BLaER1 treated with 17β-estradiol and CSF1 and Interleukin-3, amounts not matched to agents 10 nM and 100 nM (cell line): ENCODE results near the gene SPECC1L.

Experiments used
- H3K27ac ChIP-seq, 11 experiments: shearing (Covaris generic); formaldehyde crosslinking; 2 replicates each; pipeline ENCODE4 v1.8.1; 2022
- H3K27me3 ChIP-seq, 11 experiments: shearing (Covaris generic); formaldehyde crosslinking; 2 replicates each; pipeline ENCODE4 v1.8.1; 2022
- H3K36me3 ChIP-seq, 11 experiments: shearing (Covaris generic); formaldehyde crosslinking; 2 replicates each; pipeline ENCODE4 v1.8.1; 2022
- H3K4me1 ChIP-seq, 10 experiments: shearing (Covaris generic); formaldehyde crosslinking; 2 replicates each; pipeline ENCODE4 v1.8.1; 2022
- H3K4me2 ChIP-seq, 11 experiments: shearing (Covaris generic); formaldehyde crosslinking; 2 replicates each; pipeline ENCODE4 v1.8.1; 2022
- H3K4me3 ChIP-seq, 10 experiments: shearing (Covaris generic); formaldehyde crosslinking; 2 replicates each; pipeline ENCODE4 v1.8.1; 2022
- H3K9ac ChIP-seq, 11 experiments: shearing (Covaris generic); formaldehyde crosslinking; 2 replicates each; pipeline ENCODE4 v1.8.1; 2022
- H3K9me3 ChIP-seq, 11 experiments: shearing (Covaris generic); formaldehyde crosslinking; replicated peaks in 1 of 11; 2 replicates each; pipeline ENCODE4 v1.8.1; 2022
- H4K20me1 ChIP-seq, 11 experiments: shearing (Covaris generic); formaldehyde crosslinking; 2 replicates each; pipeline ENCODE4 v1.8.1; 2022
- Cebpa-rat ChIP-seq, 11 experiments: shearing (Covaris generic); IDR thresholded peaks; 2 replicates each; pipeline ENCODE4 v1.8.1; 2022

Gene SPECC1L

GRCh38 chr22:24363243-24363642, 92.6 kb downstream of the SPECC1L start:
- Histone ChIP-seq H3K36me3 (peaks cover 90 to 98% (median 97%) of the 10 kb centered on the region in 11 experiments), H3K9ac (no peak overlapping the region), H3K4me2 (no peak overlapping the region), H3K27ac (no peak overlapping the region), H3K4me3 (no peak overlapping the region), H3K4me1 (no peaks in the 10 kb centered on the region), H3K9me3 (no peaks in the 10 kb centered on the region), H3K27me3 (no peaks in the 10 kb centered on the region), H4K20me1 (peaks cover 0 to 4% (median 0%) of the 10 kb centered on the region in 11 experiments; a peak in 1 of 22 replicates)
- no peak for TF ChIP-seq Cebpa-rat (IDR thresholded peaks at IDR 0.05)

- Histone ChIP-seq H3K36me3 (peaks cover 89 to 98% (median 97%) of the 10 kb centered on the region in 11 experiments), H3K4me3 (no peak overlapping the region), H3K9ac (no peak overlapping the region), H3K4me1 (peaks cover 0 to 28% (median 0%) of the 10 kb centered on the region in 10 experiments; a peak in 5 of 20 replicates), H3K4me2 (no peak overlapping the region), H3K9me3 (peaks cover 0 to 12% (median 8%) of the 10 kb centered on the region in 11 experiments; a peak in 20 of 22 replicates), H3K27ac (no peak overlapping the region), H3K27me3 (no peaks in the 10 kb centered on the region), H4K20me1 (no peaks in the 10 kb centered on the region)
- no peak for TF ChIP-seq Cebpa-rat (IDR thresholded peaks at IDR 0.05)
These were observed 96.1 kb downstream of the SPECC1L start for GRCh38 chr22:24366701-24367100.

GRCh38 chr22:24367841-24368240, 97.2 kb downstream of the SPECC1L start:
- Histone ChIP-seq H3K4me3 (no peak overlapping the region), H3K9ac (no peak overlapping the region), H3K27ac (no peak overlapping the region), H3K27me3 (no peaks in the 10 kb centered on the region), H3K36me3 (peaks cover 83 to 98% (median 97%) of the 10 kb centered on the region in 11 experiments), H4K20me1 (no peaks in the 10 kb centered on the region), H3K9me3 (peaks cover 0 to 19% (median 16%) of the 10 kb centered on the region in 11 experiments; a peak in 20 of 22 replicates), H3K4me1 (peaks cover 0 to 29% (median 0%) of the 10 kb centered on the region in 10 experiments; a peak in 5 of 20 replicates), H3K4me2 (no peak overlapping the region)
- TF ChIP-seq Cebpa-rat (IDR thresholded peaks at IDR 0.05), result no peak

GRCh38 chr22:24370401-24370800, 99.8 kb downstream of the SPECC1L start:
- Histone ChIP-seq H4K20me1 (no peaks in the 10 kb centered on the region), H3K36me3 (peaks cover 68 to 90% (median 82%) of the 10 kb centered on the region in 11 experiments), H3K27me3 (no peaks in the 10 kb centered on the region), H3K4me3 (no peak overlapping the region), H3K4me1 (peaks cover 0 to 30% (median 0%) of the 10 kb centered on the region in 10 experiments; a peak in 5 of 20 replicates), H3K9me3 (peaks cover 0 to 30% (median 19%) of the 10 kb centered on the region in 11 experiments; a peak in 20 of 22 replicates), H3K9ac (no peak overlapping the region), H3K27ac (peak overlapping the region in 1 of 11 experiments; percentile 49; a peak in 2 of 22 replicates), H3K4me2 (peak overlapping the region in 2 of 11 experiments; percentile 57 to 68; a peak in 4 of 22 replicates)
- TF ChIP-seq Cebpa-rat (IDR thresholded peaks at IDR 0.05), result no peak

GRCh38 chr22:24376002-24376401, 105.4 kb downstream of the SPECC1L start:
- no peak for TF ChIP-seq Cebpa-rat (IDR thresholded peaks at IDR 0.05)
- Histone ChIP-seq H3K9me3 (peaks cover 0 to 37% (median 22%) of the 10 kb centered on the region in 11 experiments; a peak in 20 of 22 replicates), H3K4me1 (peaks cover 0 to 42% (median 9%) of the 10 kb centered on the region in 10 experiments; a peak in 11 of 20 replicates), H3K36me3 (peaks cover 55 to 90% (median 82%) of the 10 kb centered on the region in 11 experiments), H3K4me2 (peak overlapping the region in 3 of 11 experiments; percentile 12 to 30 (median 23); a peak in 3 of 22 replicates), H3K27me3 (no peaks in the 10 kb centered on the region), H3K9ac (no peak overlapping the region), H3K27ac (no peak overlapping the region), H4K20me1 (no peaks in the 10 kb centered on the region), H3K4me3 (no peak overlapping the region)

- Histone ChIP-seq H3K36me3 (peaks cover 55 to 90% (median 82%) of the 10 kb centered on the region in 11 experiments), H3K27me3 (no peaks in the 10 kb centered on the region), H3K4me1 (peaks cover 0 to 36% (median 9%) of the 10 kb centered on the region in 10 experiments; a peak in 11 of 20 replicates), H3K4me3 (no peak overlapping the region), H3K9ac (no peak overlapping the region), H3K27ac (no peak overlapping the region), H4K20me1 (no peaks in the 10 kb centered on the region), H3K9me3 (peaks cover 0 to 31% (median 16%) of the 10 kb centered on the region in 11 experiments; a peak in 20 of 22 replicates), H3K4me2 (peak overlapping the region in 3 of 11 experiments; percentile 12 to 30 (median 23); a peak in 3 of 22 replicates)
- TF ChIP-seq Cebpa-rat (IDR thresholded peaks at IDR 0.05), result no peak
These were observed 106.0 kb downstream of the SPECC1L start for GRCh38 chr22:24376586-24376985.

- Histone ChIP-seq H3K9ac (no peak overlapping the region), H4K20me1 (no peaks in the 10 kb centered on the region), H3K9me3 (peaks cover 0 to 13% (median 7%) of the 10 kb centered on the region in 11 experiments; a peak in 7 of 22 replicates), H3K4me2 (peak overlapping the region in 3 of 11 experiments; percentile 20 to 38 (median 36); a peak in 3 of 22 replicates), H3K4me3 (no peak overlapping the region), H3K27me3 (no peaks in the 10 kb centered on the region), H3K36me3 (peaks cover 65 to 93% (median 83%) of the 10 kb centered on the region in 11 experiments), H3K27ac (no peak overlapping the region), H3K4me1 (peaks cover 0 to 51% (median 22%) of the 10 kb centered on the region in 10 experiments; a peak in 15 of 20 replicates)
- no peak for TF ChIP-seq Cebpa-rat (IDR thresholded peaks at IDR 0.05)
These were observed 108.9 kb downstream of the SPECC1L start for GRCh38 chr22:24379536-24379935.

- Histone ChIP-seq H3K4me1 (peaks cover 0 to 53% (median 23%) of the 10 kb centered on the region in 10 experiments; a peak in 15 of 20 replicates), H3K9ac (no peak overlapping the region), H3K4me2 (no peak overlapping the region), H3K9me3 (peaks cover 0 to 8% (median 4%) of the 10 kb centered on the region in 11 experiments; a peak in 6 of 22 replicates), H3K27ac (no peak overlapping the region), H4K20me1 (no peaks in the 10 kb centered on the region), H3K27me3 (no peaks in the 10 kb centered on the region), H3K36me3 (peaks cover 59 to 88% (median 78%) of the 10 kb centered on the region in 11 experiments), H3K4me3 (no peak overlapping the region)
- TF ChIP-seq Cebpa-rat (IDR thresholded peaks at IDR 0.05), result no peak
These were observed 109.7 kb downstream of the SPECC1L start for GRCh38 chr22:24380220-24380904.

GRCh38 chr22:24380905-24381230, 110.2 kb downstream of the SPECC1L start:
- Histone ChIP-seq H3K27ac (no peak overlapping the region), H3K4me1 (peaks cover 0 to 48% (median 23%) of the 10 kb centered on the region in 10 experiments; a peak in 15 of 20 replicates), H3K9ac (no peak overlapping the region), H3K36me3 (peaks cover 56 to 88% (median 74%) of the 10 kb centered on the region in 11 experiments), H3K4me3 (no peak overlapping the region), H3K9me3 (0 out of 22 replicates have a peak, but pooled peaks cover 0 to 3% (median 0%) of the 10 kb centered on the region in 11 experiments), H3K27me3 (no peaks in the 10 kb centered on the region), H3K4me2 (no peak overlapping the region), H4K20me1 (no peaks in the 10 kb centered on the region)
- no peak for TF ChIP-seq Cebpa-rat (IDR thresholded peaks at IDR 0.05)
